ENCODE results near the gene MFSD6L. TPM values are rescaled to one million over a fixed set of nuclear protein-coding genes. Genes with fewer than 3 reads are reported as not detected.

Gene MFSD6L
- total and polyA plus RNA-seq, 12 donors = 0.03 to 0.28 (median 0.15) TPM; not detected in 7

DNA sequence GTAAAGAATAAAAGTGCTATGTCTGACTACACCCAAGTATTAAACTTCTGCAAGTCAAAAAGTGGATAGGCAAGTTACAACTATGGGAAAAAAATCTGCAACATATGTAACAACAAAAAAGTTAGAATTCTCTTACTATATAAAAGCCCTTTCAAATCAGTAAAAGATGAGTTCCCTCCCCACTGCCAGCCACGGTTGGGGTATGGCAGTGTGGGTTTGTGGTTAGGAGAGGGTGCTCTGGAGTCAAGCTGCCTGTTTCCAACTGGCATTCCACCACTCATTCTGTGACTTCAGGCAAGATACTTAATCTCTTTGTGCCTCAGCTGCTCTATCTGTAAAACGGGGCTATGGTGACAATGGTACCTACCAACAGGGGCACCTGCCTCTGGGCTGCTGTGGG, 26.6 kb upstream of the MFSD6L start:
- no peaks in the 10 kb centered on the region for H3K4me1 ChIP-seq
- no peak overlapping the region for H3K4me3 ChIP-seq
- 79 to 82% methylated on average over 2 of the region's 2 CpGs for WGBS, 2 donors
- intact Hi-C loops (cut with DNase I) = no loop called here
- H3K27ac ChIP-seq = no peak overlapping the region
- TF ChIP-seq, protein P1, sequence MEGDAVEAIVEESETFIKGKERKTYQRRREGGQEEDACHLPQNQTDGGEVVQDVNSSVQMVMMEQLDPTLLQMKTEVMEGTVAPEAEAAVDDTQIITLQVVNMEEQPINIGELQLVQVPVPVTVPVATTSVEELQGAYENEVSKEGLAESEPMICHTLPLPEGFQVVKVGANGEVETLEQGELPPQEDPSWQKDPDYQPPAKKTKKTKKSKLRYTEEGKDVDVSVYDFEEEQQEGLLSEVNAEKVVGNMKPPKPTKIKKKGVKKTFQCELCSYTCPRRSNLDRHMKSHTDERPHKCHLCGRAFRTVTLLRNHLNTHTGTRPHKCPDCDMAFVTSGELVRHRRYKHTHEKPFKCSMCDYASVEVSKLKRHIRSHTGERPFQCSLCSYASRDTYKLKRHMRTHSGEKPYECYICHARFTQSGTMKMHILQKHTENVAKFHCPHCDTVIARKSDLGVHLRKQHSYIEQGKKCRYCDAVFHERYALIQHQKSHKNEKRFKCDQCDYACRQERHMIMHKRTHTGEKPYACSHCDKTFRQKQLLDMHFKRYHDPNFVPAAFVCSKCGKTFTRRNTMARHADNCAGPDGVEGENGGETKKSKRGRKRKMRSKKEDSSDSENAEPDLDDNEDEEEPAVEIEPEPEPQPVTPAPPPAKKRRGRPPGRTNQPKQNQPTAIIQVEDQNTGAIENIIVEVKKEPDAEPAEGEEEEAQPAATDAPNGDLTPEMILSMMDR (IDR thresholded peaks at IDR 0.05) = no peak
- DNase-seq (no peak), ATAC-seq (no peak)
- peaks cover 0 to 16% (median 0%) of the 10 kb centered on the region in 11 donors for H3K9me3 ChIP-seq
- peaks cover 0 to 9% (median 0%) of the 10 kb centered on the region in 7 donors for H3K27me3 ChIP-seq
- peaks cover 0 to 20% (median 0%) of the 10 kb centered on the region in 9 donors for H3K36me3 ChIP-seq

DNA sequence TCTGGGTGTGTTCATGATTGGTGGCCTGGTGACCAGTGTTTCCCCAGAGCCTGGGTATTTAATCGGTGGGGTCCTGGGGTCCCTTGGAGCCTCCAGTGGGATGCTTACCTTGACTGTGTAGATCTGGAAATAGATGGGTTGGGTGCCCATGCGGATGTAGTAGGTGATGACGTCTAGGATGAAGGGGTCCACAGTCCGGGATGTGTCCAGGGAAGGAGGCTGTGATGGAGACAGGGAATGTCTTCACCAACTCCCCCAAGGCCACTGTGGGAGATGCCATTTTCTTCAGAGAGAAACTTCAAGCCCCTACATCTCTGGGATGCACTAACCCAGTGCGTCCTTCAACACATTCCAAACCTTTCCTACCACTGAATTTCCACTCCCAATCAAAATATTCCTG, 24.1 kb upstream of the MFSD6L start:
- ATAC-seq (no peak), DNase-seq (no peak)
- Histone ChIP-seq H3K4me1 (no peaks in the 10 kb centered on the region), H3K27me3 (peaks cover 0 to 3% (median 0%) of the 10 kb centered on the region in 7 donors), H3K9me3 (peaks cover 0 to 16% (median 0%) of the 10 kb centered on the region in 11 donors), H3K27ac (no peak overlapping the region), H3K4me3 (no peak overlapping the region), H3K36me3 (peaks cover 0 to 30% (median 0%) of the 10 kb centered on the region in 9 donors)
- WGBS, 2 donors = 93 to 96% methylated on average over 5 of the region's 5 CpGs
- intact Hi-C loops (cut with DNase I) = no loop called here
- TF ChIP-seq, protein P1 (IDR thresholded peaks at IDR 0.05) = no peak

DNA sequence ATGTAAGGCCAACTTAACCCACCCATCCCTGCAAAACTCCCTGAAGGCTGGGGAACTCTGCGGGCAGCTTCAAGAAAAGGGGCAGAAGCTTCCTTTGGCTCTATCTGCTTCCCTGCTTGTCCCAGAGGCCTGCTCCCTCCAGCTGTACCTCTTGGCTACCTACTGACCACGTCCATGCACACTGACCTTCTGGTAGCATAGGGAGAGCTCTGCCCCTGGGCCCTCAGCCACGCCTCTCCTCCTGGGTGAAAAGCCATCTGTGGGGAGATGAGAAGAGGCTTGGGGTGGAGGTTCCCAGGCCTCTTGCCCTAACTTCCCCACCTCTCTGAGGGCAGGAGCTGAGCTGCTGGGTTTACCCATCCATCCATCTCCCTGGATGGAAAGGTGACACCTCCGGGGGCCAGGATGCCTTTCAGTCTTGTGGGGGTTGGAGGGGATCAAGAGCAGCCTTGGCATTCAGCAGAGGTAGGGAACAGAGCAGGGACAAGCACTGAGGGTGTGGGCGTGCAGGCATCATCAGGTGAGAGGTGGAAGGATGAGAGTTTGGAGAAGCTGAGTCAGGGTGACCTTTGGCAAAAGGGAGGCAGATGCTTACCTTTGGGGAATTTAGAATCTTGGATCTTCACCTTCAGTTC, 23.4 kb upstream of the MFSD6L start:
- DNase-seq (no peak), ATAC-seq (no peak)
- no peaks in the 10 kb centered on the region for H3K4me1 ChIP-seq
- no peak overlapping the region for H3K27ac ChIP-seq
- intact Hi-C loops (cut with DNase I) = no loop called here
- no peak overlapping the region for H3K4me3 ChIP-seq
- peaks cover 0 to 32% (median 0%) of the 10 kb centered on the region in 9 donors for H3K36me3 ChIP-seq
- H3K9me3 ChIP-seq = peaks cover 0 to 16% (median 0%) of the 10 kb centered on the region in 11 donors
- no peaks in the 10 kb centered on the region for H3K27me3 ChIP-seq
- WGBS, 2 donors = 87 to 92% methylated on average over 5 of the region's 5 CpGs
- TF ChIP-seq, protein P1 (IDR thresholded peaks at IDR 0.05) = no peak

DNA sequence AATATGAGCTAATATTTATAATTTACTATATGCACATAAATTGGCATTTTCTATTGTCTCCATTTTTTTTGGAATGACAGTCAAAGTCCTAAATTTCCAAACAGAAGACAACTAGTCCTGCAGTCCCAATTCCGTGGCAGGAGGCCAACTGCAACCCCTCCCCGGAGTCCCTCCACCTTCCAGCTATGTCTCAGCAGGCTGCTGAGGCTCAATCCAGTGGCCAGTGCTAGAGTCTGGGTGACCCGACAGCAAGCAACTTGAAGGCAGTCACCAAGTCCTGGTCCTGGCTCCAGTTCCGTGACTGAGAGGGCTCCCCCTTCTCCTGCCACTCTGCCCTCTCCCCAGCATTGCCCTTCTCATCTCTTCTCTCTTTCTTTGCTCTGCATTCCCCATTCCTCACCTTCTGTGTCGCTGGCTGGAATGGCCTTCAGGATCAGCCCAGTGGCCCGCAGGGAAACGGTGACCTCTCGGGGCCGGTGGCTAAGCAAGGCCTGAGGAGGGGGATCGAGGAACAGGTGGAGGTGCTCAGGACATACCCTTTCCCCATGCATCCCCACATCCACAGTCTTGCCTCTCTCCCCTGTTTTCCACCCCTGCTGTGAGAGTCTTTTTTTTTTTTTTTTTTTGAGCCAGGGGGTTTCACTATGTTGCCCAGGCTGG, 22.4 kb upstream of the MFSD6L start:
- TF ChIP-seq, protein P1 (IDR thresholded peaks at IDR 0.05) = no peak
- Histone ChIP-seq H3K27ac (no peak overlapping the region), H3K9me3 (peaks cover 0 to 16% (median 0%) of the 10 kb centered on the region in 11 donors), H3K36me3 (peaks cover 0 to 32% (median 0%) of the 10 kb centered on the region in 9 donors), H3K4me3 (no peak overlapping the region), H3K27me3 (no peaks in the 10 kb centered on the region), H3K4me1 (no peaks in the 10 kb centered on the region)
- DNase-seq (no peak), ATAC-seq (no peak)
- intact Hi-C loops (cut with DNase I) = no loop called here
- WGBS, 2 donors = 83 to 87% methylated on average over 10 of the region's 10 CpGs
